BLaER1 treated with 17β-estradiol and CSF1 and Interleukin-3, amounts not matched to agents 10 nM and 100 nM (cell line): ENCODE measurements around the gene KRTAP12-2.
"Not testable (repeated sequence)": the region's sequence is repeated elsewhere in the genome, so short reads cannot be mapped to it uniquely, and the experiment has no call there.

Experiments used
- H3K27ac ChIP-seq, 11 experiments: shearing (Covaris generic); formaldehyde crosslinking; 2 replicates each; pipeline ENCODE4 v1.8.1; 2022
- H3K27me3 ChIP-seq, 11 experiments: shearing (Covaris generic); formaldehyde crosslinking; 2 replicates each; pipeline ENCODE4 v1.8.1; 2022
- H3K36me3 ChIP-seq, 11 experiments: shearing (Covaris generic); formaldehyde crosslinking; 2 replicates each; pipeline ENCODE4 v1.8.1; 2022
- H3K4me1 ChIP-seq, 10 experiments: shearing (Covaris generic); formaldehyde crosslinking; 2 replicates each; pipeline ENCODE4 v1.8.1; 2022
- H3K4me2 ChIP-seq, 11 experiments: shearing (Covaris generic); formaldehyde crosslinking; 2 replicates each; pipeline ENCODE4 v1.8.1; 2022
- H3K4me3 ChIP-seq, 10 experiments: shearing (Covaris generic); formaldehyde crosslinking; 2 replicates each; pipeline ENCODE4 v1.8.1; 2022
- H3K9ac ChIP-seq, 11 experiments: shearing (Covaris generic); formaldehyde crosslinking; 2 replicates each; pipeline ENCODE4 v1.8.1; 2022
- H3K9me3 ChIP-seq, 11 experiments: shearing (Covaris generic); formaldehyde crosslinking; replicated peaks in 1 of 11; 2 replicates each; pipeline ENCODE4 v1.8.1; 2022
- H4K20me1 ChIP-seq, 11 experiments: shearing (Covaris generic); formaldehyde crosslinking; 2 replicates each; pipeline ENCODE4 v1.8.1; 2022
- Cebpa-rat ChIP-seq, 11 experiments: shearing (Covaris generic); IDR thresholded peaks; 2 replicates each; pipeline ENCODE4 v1.8.1; 2022

KRTAP12-2 gene

DNA sequence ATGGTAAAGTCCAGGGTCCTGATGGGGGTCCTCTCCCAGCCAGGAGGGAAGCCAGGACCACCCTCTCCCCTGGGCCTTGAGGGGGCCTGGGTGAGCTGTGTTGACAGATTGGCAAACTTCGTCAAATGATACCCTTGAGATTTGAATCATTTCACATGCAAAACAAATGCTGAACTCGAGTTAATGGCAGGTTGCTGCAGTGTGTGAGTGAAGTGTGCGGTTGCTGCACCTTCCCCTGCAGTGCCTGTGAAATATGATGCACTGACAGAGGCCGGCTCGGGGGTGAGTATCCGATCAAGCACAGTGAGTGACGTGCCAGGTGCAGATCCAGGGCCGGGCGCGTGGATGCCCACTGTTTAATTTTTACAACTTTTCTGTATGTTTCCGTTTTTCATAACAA lies 20.9 kb upstream of the KRTAP12-2 start:
- TF ChIP-seq Cebpa-rat (IDR thresholded peaks at IDR 0.05), result no peak
- Histone ChIP-seq H3K36me3 (no peaks in the 10 kb centered on the region), H3K27me3 (no peaks in the 10 kb centered on the region; a peak in 1 of 22 replicates), H3K27ac (no peak overlapping the region), H3K4me3 (no peak overlapping the region), H3K9me3 (peaks cover 2 to 9% (median 7%) of the 10 kb centered on the region in 11 experiments), H3K4me1 (peaks cover 0 to 9% (median 0%) of the 10 kb centered on the region in 10 experiments; a peak in 3 of 20 replicates), H3K4me2 (no peak overlapping the region), H4K20me1 (no peaks in the 10 kb centered on the region), H3K9ac (no peak overlapping the region)

DNA sequence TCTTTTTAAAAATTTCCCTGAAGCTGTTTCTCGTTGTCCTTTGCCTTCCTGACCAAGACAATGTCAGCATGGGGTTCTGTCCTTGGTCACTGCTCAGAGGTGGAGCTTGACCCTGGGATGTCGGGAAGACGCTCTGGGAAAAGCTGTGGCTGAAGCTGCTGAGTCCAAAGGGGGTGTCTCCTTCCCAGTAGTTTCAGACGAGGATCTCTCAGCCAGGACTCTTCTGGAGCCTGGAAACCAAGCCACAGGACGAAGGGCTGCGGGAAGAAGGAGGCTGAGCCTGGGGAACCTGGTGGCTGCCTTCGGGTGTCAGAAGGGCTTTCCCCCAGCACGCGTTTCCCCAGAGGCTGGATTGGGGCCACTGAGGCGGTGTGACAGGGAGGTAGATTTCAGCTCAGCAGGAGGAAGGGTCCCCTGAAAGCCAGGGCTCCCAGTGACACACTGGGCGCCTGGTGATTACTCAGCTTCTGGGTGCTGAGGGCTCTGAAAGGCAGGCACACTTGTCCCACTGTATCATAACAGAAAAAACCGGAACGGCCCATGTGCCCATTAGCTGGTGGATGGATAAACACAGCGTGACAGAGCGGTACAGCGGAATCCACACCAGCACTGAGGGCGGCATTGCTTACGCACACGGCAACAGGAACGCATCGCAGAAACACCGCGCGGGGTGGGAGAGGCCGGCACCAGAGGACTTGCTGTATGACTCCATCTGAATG lies 20.3 kb upstream of the KRTAP12-2 start:
- H3K27me3 ChIP-seq, result no peaks in the 10 kb centered on the region; a peak in 1 of 22 replicates

DNA sequence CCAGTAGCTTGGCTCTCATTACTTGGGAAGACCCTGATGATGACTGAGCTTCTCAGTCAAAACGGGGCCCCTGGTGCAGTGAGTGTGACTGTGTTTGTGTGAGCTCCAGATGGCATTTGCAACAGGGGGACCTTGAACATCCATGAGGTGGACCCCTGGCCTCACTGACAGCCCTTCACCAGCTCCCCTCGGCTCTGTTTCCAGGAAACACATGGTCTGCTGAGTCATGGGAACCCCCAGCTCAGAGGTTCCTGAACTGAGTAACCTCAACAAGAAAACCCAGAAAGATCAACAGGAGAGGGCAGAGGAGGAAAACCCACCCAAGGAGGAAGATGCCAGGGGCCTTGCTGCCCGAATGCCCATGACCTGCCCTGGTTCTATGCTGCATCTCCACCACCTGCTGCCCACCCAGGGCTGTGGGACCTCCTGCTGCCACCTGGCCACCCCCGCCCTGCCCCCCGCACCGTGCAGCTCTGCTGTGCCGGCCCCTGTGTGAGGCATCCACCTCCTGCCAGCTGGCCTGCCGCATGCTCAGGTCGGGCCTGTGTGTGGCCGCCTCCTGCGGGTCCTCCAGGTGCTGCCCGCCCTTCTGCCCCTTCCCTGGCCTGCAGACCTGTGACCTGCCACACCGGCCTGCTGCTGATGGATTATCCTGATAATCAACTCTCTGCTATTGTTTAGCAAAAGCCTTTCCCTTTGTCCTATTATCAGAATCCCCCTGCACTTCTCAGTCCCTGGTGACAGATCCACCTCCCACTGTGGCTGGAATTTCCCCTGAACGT lies 19.5 kb upstream of the KRTAP12-2 start:
- Histone ChIP-seq H3K9ac (no peak overlapping the region), H3K9me3 (no peaks in the 10 kb centered on the region)

More for the DNA sequence above, 20.3 kb upstream of the KRTAP12-2 start:
- Histone ChIP-seq H3K4me1 (peaks cover 0 to 9% (median 0%) of the 10 kb centered on the region in 10 experiments; a peak in 3 of 20 replicates), H4K20me1 (no peaks in the 10 kb centered on the region), H3K9ac (no peak overlapping the region), H3K27ac (no peak overlapping the region), H3K9me3 (peaks cover 0 to 2% (median under 1%) of the 10 kb centered on the region in 11 experiments; a peak in 6 of 22 replicates), H3K4me3 (no peak overlapping the region), H3K36me3 (no peaks in the 10 kb centered on the region), H3K4me2 (no peak overlapping the region)
- TF ChIP-seq Cebpa-rat (IDR thresholded peaks at IDR 0.05), result no peak

DNA sequence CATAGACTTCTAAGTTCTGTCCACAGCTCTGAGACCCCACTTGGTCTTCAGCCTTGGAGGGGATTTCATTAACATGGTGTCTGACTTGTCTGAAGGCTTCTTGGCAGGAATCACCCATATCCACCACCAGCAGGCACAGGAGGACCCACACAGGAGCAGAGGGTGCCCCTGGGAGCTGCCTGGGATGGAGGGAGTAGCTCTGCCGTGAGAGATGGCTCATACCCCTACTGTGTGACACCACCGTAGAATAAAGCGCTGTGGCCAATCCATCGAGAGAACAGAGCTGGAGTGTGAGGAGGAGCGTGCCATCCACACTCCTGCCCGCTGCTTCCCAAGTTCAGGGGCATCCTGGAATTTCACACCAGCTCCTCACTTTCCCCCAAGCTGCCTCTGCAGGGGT lies 18.3 kb upstream of the KRTAP12-2 start:
- not testable (repeated sequence) for H3K4me1 ChIP-seq, H3K36me3 ChIP-seq, H3K9me3 ChIP-seq, H4K20me1 ChIP-seq, H3K27me3 ChIP-seq, H3K27ac ChIP-seq, H3K9ac ChIP-seq, H3K4me2 ChIP-seq, H3K4me3 ChIP-seq

More for the DNA sequence above, 19.5 kb upstream of the KRTAP12-2 start:
- H3K4me3 ChIP-seq, result no peak overlapping the region
- no peaks in the 10 kb centered on the region for H3K36me3 ChIP-seq
- H3K27me3 ChIP-seq, result no peaks in the 10 kb centered on the region; a peak in 1 of 22 replicates
- peak overlapping the region in 2 of 11 experiments; percentile 7 to 30; a peak in 1 of 22 replicates for H3K4me2 ChIP-seq
- peaks cover 0 to 9% (median 0%) of the 10 kb centered on the region in 10 experiments; a peak in 3 of 20 replicates for H3K4me1 ChIP-seq
- H3K27ac ChIP-seq, result no peak overlapping the region
- no peak for TF ChIP-seq Cebpa-rat (IDR thresholded peaks at IDR 0.05)
- no peaks in the 10 kb centered on the region for H4K20me1 ChIP-seq

DNA sequence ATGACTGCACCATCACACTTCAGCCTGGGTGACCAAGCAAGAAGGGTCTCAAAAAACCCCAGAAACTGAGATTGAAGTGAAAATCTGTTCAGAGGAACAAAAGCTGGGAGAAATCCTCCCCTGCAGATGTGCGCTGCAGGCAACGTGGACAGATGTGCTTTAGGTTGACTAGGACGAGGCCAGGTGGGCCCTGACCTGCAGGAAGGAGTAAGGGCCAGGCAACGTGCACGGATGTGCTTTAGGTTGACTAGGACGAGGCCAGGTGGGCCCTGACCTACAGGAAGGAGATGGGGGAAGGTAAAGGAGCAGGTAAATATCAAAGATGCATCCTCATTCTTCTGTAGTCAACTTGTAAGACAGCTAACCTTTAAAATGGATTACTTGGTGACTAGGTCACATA lies 17.8 kb upstream of the KRTAP12-2 start:
- Histone ChIP-seq H3K4me1 (peaks cover 0 to 9% (median 0%) of the 10 kb centered on the region in 10 experiments; a peak in 3 of 20 replicates), H3K9me3 (no peaks in the 10 kb centered on the region), H4K20me1 (no peaks in the 10 kb centered on the region), H3K27ac (no peak overlapping the region), H3K36me3 (no peaks in the 10 kb centered on the region), H3K4me3 (no peak overlapping the region), H3K4me2 (no peak overlapping the region), H3K27me3 (no peaks in the 10 kb centered on the region; a peak in 1 of 22 replicates), H3K9ac (no peak overlapping the region)
- no peak for TF ChIP-seq Cebpa-rat (IDR thresholded peaks at IDR 0.05)

DNA sequence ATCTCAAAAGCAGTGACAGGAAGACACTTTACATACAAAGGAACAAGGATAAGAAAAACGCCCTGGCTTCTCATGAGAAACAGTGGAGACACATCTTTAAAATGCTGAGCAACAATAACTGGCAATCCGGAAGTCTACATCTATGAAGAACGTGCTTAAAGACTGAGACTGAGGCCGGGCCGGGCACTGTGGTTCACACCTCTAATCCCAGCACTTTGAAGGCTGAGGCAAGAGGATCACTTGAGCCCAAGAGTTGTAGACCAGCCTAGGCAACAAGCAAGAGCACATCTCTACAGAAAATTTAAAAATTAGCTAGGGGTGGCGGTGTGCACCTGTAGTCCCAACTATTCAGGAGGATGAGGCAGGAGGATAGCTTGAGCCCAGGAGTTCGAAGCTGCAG lies 17.4 kb upstream of the KRTAP12-2 start:
- no peak for TF ChIP-seq Cebpa-rat (IDR thresholded peaks at IDR 0.05)
- Histone ChIP-seq H3K9me3 (no peaks in the 10 kb centered on the region), H4K20me1 (no peaks in the 10 kb centered on the region), H3K9ac (no peak overlapping the region), H3K27me3 (no peaks in the 10 kb centered on the region; a peak in 1 of 22 replicates), H3K4me2 (no peak overlapping the region), H3K4me3 (no peak overlapping the region), H3K36me3 (no peaks in the 10 kb centered on the region), H3K27ac (no peak overlapping the region), H3K4me1 (peaks cover 0 to 9% (median 0%) of the 10 kb centered on the region in 10 experiments; a peak in 3 of 20 replicates)

DNA sequence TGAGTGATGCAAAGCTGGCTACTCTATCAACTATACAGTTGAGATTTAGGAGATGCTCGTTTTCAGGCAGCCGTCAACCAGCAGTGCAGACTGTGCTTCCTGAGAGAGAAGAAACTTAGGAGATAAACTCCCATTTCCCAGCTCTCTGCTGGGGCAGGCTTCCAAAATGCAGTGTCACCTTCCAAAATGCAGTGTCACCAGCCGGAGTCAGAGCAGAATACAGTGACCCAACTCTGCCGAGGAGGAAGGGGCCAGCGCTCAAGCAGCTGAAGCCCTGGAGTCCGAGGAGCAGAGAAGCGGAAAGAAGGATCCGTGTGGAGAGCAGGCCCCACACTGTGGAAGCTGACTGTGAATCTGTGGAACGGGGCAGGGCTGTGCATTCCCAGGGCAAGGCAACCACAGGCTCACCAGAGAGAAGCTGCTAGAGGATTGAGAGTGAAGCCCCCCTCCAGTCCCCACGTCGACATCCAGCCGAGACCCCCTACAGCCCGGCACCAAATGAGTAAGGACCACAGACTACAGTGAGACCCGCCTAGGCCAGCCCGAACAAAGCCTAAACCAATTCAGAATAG lies 15.9 kb upstream of the KRTAP12-2 start:
- Histone ChIP-seq H3K27ac (no peak overlapping the region), H3K4me1 (peaks cover 0 to 9% (median 0%) of the 10 kb centered on the region in 10 experiments; a peak in 3 of 20 replicates), H3K27me3 (no peaks in the 10 kb centered on the region; a peak in 1 of 22 replicates), H3K9me3 (peaks cover 0 to 4% (median 0%) of the 10 kb centered on the region in 11 experiments; a peak in 1 of 22 replicates), H3K4me3 (no peak overlapping the region), H3K4me2 (no peak overlapping the region), H4K20me1 (no peaks in the 10 kb centered on the region), H3K36me3 (no peaks in the 10 kb centered on the region), H3K9ac (no peak overlapping the region)
- TF ChIP-seq Cebpa-rat (IDR thresholded peaks at IDR 0.05), result no peak

DNA sequence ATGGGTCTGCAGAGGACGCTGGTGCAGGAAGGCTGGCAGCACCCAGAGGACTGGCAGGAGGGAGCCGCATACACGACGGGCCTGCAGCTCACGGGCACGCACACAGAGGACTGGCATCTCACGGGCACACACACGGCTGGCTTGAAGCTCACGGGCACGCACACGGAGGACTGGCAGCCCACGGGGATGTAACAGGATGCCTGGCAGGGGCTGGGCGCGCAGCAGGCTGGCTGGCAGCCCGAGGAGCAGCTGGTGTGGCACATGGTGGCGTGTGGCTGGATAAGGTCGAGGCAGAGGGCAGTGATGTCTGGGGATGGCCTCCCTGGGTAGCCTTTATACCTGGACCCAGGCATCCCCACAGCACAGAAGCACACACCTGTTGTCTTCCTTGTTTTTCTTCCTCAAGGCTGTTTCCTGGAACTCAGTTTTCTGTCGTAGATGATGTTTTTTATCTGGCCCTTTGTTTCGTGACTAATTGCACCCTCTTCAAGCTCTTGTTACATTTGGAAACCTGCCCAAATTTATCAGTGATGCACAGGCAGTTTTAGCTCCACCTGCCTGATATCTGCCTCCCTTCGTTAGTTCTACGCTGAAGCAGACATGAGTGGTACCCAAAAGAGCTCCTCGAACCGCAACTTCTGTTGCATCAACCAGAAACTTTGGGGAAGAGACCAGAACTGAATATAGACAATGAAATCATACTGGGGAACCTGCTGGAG lies 15.3 kb upstream of the KRTAP12-2 start, which contains the start of gene KRTAP12-1:
KRTAP12-1 (minus strand) TSS at position 303 of the 719 bp plus-strand sequence; CDS start at position 263, 40 bp downstream.
- Histone ChIP-seq H4K20me1 (no peaks in the 10 kb centered on the region), H3K4me1 (peaks cover 0 to 9% (median 0%) of the 10 kb centered on the region in 10 experiments; a peak in 3 of 20 replicates), H3K4me2 (no peak within 1 kb of the TSS), H3K9ac (no peak within 1 kb of the TSS), H3K9me3 (peaks cover 0 to 4% (median 0%) of the 10 kb centered on the region in 11 experiments; a peak in 1 of 22 replicates), H3K36me3 (no peaks in the 10 kb centered on the region), H3K4me3 (no peak within 1 kb of the TSS), H3K27me3 (no peaks in the 10 kb centered on the region; a peak in 1 of 22 replicates), H3K27ac (no peak within 1 kb of the TSS)
- no peak for TF ChIP-seq Cebpa-rat (IDR thresholded peaks at IDR 0.05)
